NCI-H1048 (cell line): ENCODE results near the gene HPSE.
"Not testable (repeated sequence)": the region's sequence is repeated elsewhere in the genome, so short reads cannot be mapped to it uniquely, and the experiment has no call there.

Experiments
- DNase-seq: peaks from one replicate; lab custom pipeline; 2025; lab: John Stamatoyannopoulos, UW

The HPSE gene

GRCh38 chr4:83283181-83283580, 51.5 kb downstream of the HPSE start:
- DNase-seq = no peak

GRCh38 chr4:83282049-83282535, 52.6 kb downstream of the HPSE start:
- DNase-seq = peak; percentile 22

DNA sequence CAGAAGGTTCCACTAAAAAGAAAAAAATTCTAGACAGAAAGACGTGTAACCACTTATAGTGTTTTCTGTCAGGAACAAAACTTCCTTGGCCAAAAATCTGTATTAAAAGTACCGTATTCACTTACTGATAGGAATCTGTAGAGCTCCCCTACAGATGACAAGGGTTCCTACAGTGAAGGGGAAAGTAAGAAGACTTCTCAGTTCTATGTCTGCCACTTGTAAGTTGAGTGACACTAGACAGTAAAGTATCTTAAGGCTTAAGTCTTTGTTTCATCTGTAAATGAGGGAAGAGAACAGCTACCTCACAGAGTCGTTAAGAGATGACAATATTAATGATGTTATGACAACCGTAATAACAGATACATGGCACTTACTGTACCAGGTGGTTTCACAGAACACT, 53.3 kb downstream of the HPSE start:
- DNase-seq = no peak

DNA sequence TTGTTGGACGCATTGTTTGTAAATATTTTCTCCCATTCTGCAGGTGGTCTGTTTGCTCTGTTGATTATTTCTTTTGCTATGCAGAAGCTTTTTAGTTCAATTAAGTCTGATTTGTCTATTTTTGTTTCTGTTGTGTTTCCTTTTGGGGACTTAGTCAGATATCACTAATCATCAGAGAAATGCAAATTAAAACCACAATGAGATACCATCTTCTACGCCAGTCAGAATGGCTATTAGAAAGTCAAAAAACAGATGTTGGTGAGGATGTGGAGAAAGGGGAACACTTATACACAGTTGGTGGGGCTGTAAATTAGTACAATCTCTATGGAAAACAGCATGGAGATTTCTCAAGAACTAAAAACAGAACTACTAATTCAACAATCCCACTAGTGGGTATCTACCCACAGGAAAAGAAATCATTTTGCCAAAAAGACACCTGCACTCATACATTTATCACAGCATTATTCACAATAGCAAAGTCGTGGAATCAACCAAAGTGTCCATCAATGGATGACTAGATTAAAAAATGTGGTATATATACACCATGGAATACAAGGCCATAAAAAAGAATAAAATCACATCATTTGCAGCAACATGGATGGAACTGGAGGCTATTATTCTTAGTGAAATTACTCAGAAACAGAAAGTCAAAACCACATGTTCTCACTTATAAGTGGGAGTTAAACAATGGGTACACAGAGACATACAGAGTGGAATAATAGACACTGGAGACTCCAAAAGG, 58.2 kb downstream of the HPSE start:
- DNase-seq = no peak

- not testable (repeated sequence) for DNase-seq
Measured at GRCh38 chr4:83273926-83274325, 60.7 kb downstream of the HPSE start.

DNA sequence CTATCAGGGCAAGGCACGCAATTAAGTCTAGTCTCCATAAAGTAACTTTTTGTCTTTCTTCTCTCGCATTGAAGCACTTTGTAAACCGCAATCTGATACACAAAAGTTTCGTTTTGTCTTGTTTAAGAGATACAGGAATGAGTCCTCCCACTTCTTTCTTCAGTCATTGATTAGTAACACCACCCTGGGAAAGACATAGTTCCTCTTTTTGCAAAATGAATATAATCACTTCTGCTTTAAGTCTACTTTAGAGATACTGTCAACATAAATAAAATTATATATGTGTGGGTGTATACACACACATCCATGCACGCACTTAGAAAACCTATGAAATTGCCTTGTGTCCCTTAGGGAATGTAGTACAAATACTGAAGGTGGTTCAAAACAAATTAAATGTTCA, 61.7 kb downstream of the HPSE start:
- no peak for DNase-seq

- DNase-seq = no peak
Measured at GRCh38 chr4:83269256-83269655, 65.4 kb downstream of the HPSE start.

DNA sequence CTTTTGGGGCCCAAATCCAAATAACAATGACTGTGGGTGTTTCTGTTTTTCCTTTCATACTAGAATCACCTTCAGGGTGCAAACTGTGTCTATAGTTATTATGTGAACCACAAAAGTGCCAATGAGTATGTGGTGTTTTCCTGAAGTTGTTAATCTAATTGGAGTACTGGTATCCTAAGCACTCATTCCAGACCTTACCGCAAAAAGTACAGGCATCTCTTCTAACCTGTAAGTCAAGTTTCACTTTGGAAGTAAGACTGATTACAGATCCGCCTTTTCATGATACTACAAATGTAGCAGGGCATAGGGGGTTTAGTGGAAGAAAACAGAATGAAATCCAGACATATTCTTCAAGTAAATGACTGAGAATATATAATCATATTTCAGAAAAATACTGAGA, 66.2 kb downstream of the HPSE start:
- DNase-seq = no peak

DNA sequence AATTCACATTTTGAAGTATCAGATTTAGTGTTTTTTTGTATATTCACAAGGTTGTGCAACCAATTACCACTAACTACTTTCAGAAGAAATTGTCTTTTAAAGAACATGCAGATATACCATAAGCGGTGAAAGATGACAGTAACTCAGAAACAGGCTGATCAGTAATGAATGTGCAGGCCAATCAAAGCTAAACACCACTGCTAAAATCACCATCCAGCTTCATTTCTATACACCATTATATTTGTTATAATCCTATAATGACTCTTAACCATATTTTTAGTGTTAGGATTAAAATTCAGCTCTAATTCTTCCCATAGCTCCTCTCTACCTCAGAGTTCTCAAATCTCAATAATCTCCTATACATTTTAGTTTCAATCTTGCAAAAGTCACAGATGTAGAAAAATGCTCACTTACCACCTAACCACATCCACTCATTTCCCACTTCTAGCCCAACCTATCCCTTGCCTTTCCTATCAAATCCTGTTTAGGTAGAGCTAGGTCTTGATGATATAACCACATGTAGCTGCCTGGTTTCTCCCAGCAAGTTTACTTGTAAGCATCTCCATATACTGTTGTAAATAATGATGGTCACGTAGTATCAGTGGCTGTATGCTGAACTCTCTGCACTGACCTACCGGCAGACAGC, 66.7 kb downstream of the HPSE start:
- no peak for DNase-seq

- DNase-seq = no peak
Measured at GRCh38 chr4:83267121-83267829, 67.4 kb downstream of the HPSE start.

GRCh38 chr4:83266689-83267088, 68.0 kb downstream of the HPSE start:
- no peak for DNase-seq

DNA sequence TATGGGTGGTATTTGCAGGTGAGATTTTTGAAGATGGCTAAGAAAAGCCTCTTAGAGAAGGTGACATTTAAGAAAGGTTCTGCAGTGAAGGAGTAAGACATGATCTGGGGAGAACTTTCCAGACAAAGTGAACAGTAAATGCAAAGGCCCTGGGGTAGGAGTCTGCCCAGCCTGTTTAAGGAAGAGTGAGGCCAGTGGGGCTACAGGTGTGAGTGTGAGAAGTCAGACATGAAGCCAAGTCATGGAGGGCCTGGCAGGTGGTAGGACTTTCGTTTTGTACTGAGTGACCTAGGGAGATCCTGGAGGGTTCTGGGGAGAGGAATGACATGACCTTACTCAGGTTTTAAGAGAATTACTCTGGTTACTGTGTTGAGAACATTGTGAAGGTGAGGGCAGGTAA, 71.5 kb downstream of the HPSE start:
- DNase-seq = no peak

GRCh38 chr4:83262682-83263081, 72.0 kb downstream of the HPSE start:
- DNase-seq = no peak

GRCh38 chr4:83261307-83261706, 73.3 kb downstream of the HPSE start:
- DNase-seq = no peak

DNA sequence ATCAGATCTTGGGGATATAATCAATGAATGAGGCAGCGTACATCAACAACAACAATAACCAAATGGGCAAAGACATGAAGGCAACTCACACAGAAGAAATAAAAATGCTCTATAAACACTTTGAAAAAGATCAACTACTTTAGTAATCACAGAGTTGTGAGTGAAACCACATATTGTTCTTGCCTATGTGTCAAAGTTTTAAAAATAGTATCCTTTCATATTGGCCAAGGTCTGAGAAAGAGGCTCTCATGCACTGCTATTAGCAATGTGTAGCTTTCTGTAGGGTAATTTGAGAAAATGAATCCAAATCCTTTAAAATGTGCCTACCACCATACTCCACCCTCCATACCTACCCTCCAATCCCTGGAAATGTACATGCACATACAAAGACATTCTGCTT, 75.1 kb downstream of the HPSE start:
- no peak for DNase-seq

GRCh38 chr4:83258461-83258860, 76.2 kb downstream of the HPSE start:
- no peak for DNase-seq

DNA sequence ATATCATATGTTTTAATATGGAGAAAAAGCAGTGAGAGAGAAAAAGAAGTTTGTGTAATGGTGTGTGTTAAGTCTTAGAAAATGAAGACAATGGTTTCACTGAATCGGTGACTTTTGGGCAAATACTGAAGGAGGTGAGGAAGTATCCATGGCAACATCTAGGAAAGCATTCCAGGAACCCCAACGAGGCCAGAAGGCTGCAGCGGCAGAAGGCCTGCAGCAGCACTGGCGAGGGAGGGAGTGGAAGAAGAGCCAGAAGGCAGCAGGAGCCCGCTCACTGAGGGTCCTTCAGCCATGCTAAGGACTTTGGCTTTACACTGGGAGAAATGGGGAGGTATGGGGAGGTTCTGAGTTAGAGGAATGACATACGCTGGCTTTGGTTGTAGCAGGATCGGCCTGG, 76.8 kb downstream of the HPSE start:
- DNase-seq = no peak

DNA sequence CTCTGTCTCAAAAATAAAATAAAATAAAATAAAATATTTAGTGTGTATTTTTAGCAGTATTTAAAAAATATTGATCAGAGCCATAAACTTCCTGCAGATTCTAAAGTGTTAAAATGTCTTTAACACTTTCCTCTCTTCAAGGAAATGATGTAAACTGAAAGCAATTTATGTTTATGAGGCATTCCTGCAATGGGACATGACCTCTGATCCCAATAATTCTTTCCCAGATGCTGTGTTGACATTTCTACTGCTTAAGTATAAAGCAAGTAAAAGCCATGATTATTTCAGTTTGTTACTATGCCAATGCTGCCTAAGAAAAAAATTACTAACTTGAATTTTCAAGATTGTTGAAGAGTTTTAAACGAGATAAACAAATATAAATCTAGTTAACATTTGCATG, 79.1 kb downstream of the HPSE start:
- DNase-seq = no peak

DNA sequence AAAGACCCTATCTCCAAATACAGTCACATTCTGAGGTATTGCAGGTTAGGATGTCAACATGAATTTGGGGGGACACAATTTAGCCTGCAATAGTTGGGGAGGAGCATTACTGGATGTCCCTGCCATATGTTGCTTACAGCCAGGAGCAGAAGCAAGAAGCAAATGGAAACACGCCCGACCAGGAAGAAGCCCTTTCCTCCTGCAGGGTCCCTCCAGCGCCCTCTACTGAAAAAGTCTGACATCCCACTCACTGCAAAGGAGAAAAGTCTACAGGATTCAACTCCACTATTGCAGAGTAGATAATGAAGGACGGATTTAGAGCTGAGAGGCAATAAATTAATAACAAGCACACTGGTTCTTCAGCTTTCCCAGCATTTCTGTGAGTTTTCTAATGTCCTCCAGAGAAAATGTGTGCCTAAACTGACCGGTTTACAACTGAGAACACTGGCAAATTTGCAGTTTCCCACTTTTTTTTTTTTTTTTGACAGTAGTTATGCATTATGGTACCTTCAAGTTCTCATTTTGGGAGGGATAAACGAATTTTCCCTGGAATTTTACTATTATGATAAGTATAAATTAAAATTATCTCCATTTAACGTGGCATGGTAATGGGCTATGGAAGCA, 81.8 kb downstream of the HPSE start:
- no peak for DNase-seq

- DNase-seq = no peak
Measured at GRCh38 chr4:83251447-83251830, 83.2 kb downstream of the HPSE start.

- DNase-seq = no peak
Measured at GRCh38 chr4:83250687-83251446, 83.8 kb downstream of the HPSE start.

DNA sequence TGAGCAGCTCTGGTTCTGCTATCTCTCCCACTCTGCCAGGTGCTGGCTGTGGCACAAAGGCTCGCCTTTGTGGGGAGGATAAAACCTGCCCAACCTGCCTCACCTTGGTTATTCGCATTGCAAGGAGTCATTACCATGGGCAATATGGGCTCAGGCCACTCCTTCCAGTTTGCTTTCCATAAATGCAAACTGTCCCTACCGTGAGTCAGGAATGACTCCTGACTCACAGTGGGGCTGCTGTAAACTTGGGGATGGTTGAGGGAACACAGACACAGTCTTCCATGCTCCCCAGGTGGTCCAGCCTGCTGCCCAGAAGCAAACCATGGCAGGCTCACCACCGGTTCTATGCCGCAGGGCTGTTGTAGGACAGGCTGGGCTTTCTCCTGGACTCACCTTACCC, 86.2 kb downstream of the HPSE start:
- DNase-seq = no peak
